AML-193 (cell line): ENCODE data around the gene TTLL8.
"Not testable (repeated sequence)": the region's sequence is repeated elsewhere in the genome, so short reads cannot be mapped to it uniquely, and the experiment has no call there.

ENCODE experiments used
- DNase-seq, 2 experiments: peaks; one replicate each; lab custom pipeline; 2025; lab: John Stamatoyannopoulos, UW

The TTLL8 gene

GRCh38 chr22:50058061-50058905, at the start of gene TTLL8:
Gene TTLL8 (minus strand): TSS chr22:50058298.
- no peak for DNase-seq

DNA sequence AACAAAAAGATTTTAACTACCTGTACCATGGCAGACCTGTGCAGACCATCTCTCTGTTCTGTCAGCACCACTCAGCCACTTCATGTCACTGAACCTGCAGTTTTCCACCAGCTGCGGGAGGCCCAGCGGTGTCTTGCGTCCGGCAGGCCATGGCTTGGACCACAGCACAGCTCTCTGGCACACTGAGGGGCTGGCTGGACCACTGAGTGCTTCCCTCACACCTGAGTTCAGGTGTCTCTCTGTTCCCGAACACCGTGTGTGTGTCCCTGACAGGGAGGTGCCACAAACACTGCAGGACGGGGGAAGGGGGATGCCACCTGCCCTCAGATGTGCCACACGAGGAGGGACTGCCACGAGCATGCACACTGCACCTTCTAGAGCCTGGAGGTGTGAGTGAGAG, 49.4 kb upstream of the TTLL8 start:
- DNase-seq, result no peak

- DNase-seq, result peak; percentile 30 to 54
Measured at GRCh38 chr22:50105208-50106100, 47.4 kb upstream of the TTLL8 start.

- DNase-seq, result no peak
Measured at GRCh38 chr22:50104141-50104544, 46.0 kb upstream of the TTLL8 start.

GRCh38 chr22:50102946-50103345, 44.8 kb upstream of the TTLL8 start:
- DNase-seq, result no peak

- no peak for DNase-seq
Measured at GRCh38 chr22:50101870-50102565, 43.9 kb upstream of the TTLL8 start.

- DNase-seq, result no peak
Measured at GRCh38 chr22:50098052-50098451, 40.0 kb upstream of the TTLL8 start.

DNA sequence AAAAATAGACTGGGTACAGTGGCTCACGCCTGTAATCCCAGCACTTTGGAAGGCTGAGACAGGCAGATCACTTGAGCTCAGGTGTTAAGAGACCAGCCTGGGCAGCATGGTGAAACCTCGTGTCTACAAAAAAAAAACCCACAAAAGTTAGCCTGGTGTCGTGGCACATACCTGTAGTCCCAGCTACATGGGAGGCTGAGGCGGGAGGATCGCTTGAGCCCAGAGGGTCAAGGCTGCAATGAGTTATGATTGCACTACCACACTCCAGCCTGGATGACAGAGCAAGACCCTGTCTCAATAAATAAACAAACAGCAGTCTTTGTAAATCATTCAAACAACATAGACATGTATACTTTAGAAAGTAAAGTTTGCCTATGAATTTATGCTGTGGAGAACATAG, 34.2 kb upstream of the TTLL8 start:
- DNase-seq, result no peak

DNA sequence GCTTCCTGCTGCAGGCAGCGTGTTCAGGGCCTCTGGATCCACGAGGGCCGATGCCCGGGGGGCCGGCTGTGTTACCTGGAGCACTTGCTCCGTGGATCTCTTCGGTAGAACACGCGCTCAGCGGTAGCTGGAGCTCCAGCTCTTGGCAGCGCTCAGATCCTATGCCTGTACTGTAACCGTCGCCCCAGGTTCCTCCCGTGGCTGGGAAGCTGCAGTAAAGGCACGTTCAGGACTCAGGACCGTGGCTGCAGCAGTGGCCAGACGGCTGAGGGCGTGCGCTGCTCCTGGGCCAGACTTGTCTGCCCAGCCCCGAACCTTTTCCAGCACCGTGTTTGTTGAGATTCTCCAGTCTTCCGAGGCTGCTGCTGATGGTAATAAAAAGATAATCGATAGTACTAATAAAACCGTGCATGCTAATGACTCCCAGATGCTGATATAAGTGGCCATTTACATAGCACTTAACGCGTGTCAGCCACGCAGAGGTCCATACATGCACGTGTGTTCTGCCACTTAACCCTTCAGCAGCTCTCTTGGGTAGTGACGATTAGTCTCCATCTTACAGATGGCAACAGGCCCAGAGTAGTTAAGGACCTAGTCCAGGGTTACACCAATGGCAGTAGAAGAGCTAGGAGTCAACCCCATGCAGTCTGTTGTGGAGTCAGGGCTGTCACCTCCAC, 33.1 kb upstream of the TTLL8 start:
- DNase-seq, result no peak

GRCh38 chr22:50090412-50090714, 32.3 kb upstream of the TTLL8 start:
- no peak for DNase-seq

DNA sequence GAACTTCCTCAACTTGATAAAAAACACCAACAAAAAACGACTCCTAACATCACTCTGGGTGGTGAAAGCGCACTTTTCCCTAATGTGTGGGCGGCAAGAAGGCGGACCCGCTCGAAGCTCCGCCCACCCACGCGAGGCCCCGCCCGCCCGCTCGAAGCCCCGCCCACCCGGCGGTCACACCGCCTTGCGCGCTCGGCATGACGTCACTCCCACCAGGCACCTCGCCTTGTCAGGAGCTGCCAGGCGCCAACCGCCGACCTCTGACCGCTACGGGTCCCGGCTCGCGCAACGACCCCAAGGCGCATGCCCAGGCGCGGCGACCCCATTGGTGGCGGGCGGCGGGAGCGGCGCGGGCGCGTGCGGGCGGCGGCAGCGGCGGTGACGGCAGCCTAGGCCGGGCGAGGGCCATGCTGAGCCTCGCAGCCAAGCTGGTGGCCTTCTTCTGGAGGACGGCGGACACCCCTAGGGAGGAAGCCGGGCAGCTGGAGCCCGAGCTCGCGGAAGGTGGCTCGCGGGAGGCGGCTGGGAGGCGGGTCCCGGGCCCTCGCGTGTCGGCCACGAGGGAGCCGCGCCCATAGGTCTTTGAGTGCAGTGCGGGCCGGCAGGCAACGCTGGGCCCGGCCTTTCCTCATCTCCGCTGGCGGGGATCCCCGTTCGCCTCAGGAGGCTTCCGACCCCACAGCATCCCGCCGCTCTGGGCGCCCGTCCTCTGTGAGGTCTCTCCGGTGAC, 31.7 kb upstream of the TTLL8 start, which contains the start of gene MOV10L1:
TSS of gene MOV10L1 (plus strand) at position 325 of the 730 bp plus-strand sequence. CDS start at position 408, 83 bp downstream.
- DNase-seq, result no peak

GRCh38 chr22:50089231-50089630, 31.1 kb upstream of the TTLL8 start:
- no peak for DNase-seq

DNA sequence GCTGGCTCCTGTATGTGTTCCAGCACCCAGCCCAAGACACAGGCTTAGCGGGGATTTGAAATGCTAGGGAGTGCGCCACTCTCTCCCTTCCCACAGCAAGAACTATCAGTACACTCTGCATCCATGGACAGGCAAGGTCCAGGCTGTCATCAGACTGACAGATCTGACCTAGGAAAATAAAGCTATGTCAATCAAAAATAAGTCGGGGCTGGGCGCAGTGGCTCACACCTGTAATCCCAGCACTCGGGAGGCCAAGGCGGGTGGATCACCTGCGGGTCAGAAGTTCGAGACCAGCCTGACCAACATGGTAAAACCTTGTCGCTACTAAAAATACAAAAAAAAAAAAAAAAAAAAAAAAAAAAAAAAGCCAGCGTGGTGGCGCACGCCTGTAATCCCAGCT, 30.0 kb upstream of the TTLL8 start:
- DNase-seq, result no peak

- DNase-seq, result no peak
Measured at GRCh38 chr22:50087646-50088045, 29.5 kb upstream of the TTLL8 start.

DNA sequence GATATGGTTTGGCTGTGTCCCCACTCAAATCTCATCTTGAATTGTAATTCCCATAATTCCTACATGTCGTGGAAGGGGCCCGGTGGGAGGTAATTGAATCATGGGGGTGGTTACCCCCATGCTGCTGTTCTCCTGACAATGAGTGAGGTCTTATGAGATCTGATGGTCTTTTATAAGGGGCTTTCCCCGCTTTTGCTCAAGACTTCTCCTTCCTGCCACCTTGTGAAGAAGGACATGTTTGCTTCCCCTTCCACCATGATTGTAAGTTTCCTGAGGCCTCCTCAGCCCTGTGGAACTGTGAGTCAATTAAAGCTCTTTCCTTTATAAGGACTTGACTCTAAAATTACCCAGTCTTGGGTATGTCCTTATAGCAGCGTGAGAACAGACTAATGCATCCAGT, 28.9 kb upstream of the TTLL8 start:
- DNase-seq, result not testable (repeated sequence)

GRCh38 chr22:50086526-50086925, 28.4 kb upstream of the TTLL8 start:
- no peak for DNase-seq

- DNase-seq, result peak; percentile 86 to 90
Measured at GRCh38 chr22:50085211-50085972, 27.3 kb upstream of the TTLL8 start, which contains the start of gene MLC1. Gene MLC1 (minus strand): TSS chr22:50085426. CDS start chr22:50084902, 524 bp downstream.

- no peak for DNase-seq
Measured at GRCh38 chr22:50084614-50085021, 26.5 kb upstream of the TTLL8 start.

- DNase-seq, result no peak
Measured at GRCh38 chr22:50084080-50084477, 26.0 kb upstream of the TTLL8 start.

DNA sequence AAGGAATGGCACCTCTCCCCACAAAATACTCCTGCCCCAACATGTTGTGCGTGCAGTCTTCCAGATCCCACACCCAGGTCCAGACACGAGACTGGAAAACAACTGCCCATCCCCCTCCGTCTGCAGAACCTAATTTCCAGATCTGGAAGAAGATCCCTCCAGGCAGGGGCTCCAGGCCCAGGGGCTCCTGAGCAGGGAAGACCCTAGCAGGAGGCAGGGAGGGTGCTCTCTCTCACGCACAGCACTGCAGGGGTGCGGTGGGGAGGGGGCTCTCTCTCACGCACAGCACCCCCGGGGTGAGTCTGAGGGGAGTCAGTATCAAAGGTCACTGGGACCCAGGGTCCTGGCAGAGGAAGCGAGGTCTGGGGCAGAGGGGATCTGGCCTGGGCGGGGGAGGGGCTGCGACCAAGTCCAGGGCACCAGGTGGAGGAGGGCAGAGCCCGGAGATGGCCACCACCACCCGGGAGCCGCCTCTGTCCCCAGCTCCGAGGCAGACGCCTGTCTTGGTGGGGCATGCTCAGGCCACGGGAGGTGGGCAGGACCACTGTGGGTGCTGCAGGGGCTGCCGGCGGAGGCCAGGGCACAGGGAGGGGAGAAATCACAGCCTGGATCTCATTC, 25.5 kb upstream of the TTLL8 start:
- no peak for DNase-seq
